ENCODE results near the gene FAM89A.

DNA sequence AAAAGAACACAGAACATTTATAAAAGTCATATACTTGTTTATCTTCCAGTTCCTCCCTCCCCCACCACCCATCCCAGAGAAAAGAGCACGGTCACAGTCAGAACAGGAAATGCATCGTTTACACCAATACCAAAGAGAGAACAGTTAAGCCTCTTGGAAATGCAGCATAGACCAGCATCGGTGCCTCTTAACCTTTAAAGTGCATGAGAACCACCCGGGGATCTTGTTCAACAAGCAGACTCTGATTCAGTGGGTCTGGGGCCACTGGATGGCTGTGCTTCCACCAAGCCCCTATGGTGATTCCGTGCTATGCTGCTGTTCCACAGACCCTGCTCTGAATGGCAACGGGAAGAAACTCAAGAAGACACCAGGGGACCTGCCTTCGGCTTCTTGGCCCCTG lies 19.2 kb downstream of the FAM89A start:
- TF ChIP-seq, protein P1, sequence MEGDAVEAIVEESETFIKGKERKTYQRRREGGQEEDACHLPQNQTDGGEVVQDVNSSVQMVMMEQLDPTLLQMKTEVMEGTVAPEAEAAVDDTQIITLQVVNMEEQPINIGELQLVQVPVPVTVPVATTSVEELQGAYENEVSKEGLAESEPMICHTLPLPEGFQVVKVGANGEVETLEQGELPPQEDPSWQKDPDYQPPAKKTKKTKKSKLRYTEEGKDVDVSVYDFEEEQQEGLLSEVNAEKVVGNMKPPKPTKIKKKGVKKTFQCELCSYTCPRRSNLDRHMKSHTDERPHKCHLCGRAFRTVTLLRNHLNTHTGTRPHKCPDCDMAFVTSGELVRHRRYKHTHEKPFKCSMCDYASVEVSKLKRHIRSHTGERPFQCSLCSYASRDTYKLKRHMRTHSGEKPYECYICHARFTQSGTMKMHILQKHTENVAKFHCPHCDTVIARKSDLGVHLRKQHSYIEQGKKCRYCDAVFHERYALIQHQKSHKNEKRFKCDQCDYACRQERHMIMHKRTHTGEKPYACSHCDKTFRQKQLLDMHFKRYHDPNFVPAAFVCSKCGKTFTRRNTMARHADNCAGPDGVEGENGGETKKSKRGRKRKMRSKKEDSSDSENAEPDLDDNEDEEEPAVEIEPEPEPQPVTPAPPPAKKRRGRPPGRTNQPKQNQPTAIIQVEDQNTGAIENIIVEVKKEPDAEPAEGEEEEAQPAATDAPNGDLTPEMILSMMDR (IDR thresholded peaks at IDR 0.05), result no peak
- no peak for TF ChIP-seq POLR2A (IDR thresholded peaks at IDR 0.05)
